Lung microvascular endothelial cell (primary cell): ENCODE measurements around the gene NKTR. TPM values are rescaled to one million over a fixed set of nuclear protein-coding genes. Genes with fewer than 3 reads are reported as not detected.
"Not testable (repeated sequence)": the region's sequence is repeated elsewhere in the genome, so short reads cannot be mapped to it uniquely, and the experiment has no call there.

Experiments
- DNase-seq, 2 donors: peaks; one replicate each; pipeline versions ENCODE4 v3.0.0 to v3.0.0-alpha.2; 2010; ENCODE audit warnings: low read depth in 2 of 2
- total RNA-seq: library from RNA; depleted of rRNA; stranded (reverse); fragments of >200 nt; gene quantifications from 2 replicates; pipeline ENCODE4 v1.2.1, GENCODE V29; 2014

Gene NKTR
- total RNA-seq: 27.0 and 46.0 TPM in 2 replicates

- DNase-seq: peak; percentile 98 to 99
Measured at GRCh38 chr3:42600111-42600957, at the start of gene NKTR. NKTR (plus strand) TSS chr3:42600686; CDS start chr3:42601007, 321 bp downstream.

- peak in 1 of 2 donors; percentile 73 for DNase-seq
Measured at GRCh38 chr3:42552830-42553229, 47.7 kb upstream of the NKTR start.

GRCh38 chr3:42556089-42556632 is 44.3 kb upstream of the NKTR start:
- peak; percentile 56 to 73 for DNase-seq

DNA sequence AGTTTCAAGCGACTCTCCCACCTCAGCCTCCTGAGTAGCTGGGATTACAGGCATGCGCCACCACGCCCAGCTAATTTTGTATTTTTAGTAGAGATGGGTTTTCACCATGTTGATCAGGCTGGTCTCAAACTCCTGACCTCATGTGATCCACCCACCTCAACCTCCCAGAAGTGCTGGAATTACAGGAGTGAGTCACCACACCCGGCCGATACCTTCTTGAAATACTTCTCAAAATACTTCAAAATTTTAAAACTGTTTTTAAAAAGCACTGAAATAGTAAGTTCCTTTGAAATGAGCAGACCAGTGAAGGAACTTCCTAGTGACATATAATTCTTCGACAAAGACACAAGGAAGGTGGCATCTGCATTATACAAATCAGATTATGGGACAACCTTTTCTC is 43.7 kb upstream of the NKTR start:
- not testable (repeated sequence) for DNase-seq

DNA sequence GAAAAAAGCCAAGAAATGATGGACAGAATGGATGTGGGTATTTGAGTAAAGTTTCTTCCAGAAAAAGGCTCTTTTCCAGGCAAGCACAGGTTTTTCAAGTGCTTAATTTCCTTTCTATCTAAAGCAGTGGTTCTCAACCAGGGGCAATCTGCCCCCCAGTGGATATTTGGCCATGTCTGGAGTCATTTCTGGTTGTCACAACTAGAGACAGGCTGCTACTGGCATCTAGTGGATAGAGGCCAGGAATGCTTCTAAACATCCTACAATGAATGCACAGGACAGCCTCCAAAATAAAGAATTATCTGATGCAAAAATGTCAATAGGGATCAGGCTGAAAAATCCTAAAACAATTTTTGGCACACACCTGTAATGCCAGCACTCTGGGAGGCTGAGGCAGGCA is 42.6 kb upstream of the NKTR start:
- peak in 1 of 2 donors; percentile 37 for DNase-seq

- no peak for DNase-seq
Measured at GRCh38 chr3:42562047-42562907, 38.2 kb upstream of the NKTR start.

- DNase-seq: no peak
Measured at GRCh38 chr3:42569593-42570142, 30.8 kb upstream of the NKTR start.

DNA sequence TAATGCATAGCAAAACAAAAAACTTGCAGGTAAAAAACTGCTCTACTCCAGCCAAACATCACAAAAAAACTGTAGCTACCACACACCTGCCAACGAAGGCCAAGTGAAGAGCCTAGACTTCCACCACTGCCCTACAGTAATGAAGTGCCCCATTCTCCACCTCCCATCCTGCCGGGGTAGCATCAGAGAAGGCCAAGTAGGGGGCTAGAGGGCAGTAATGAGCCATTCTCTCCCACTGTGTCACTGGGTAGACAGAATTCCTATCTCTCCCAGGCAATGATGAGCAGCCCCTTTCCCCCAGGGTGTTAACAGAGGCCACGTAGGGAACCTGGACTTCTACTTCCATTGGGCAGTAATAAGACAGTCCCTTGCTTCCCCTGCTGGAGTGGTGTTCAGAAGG is 28.2 kb upstream of the NKTR start:
- peak; percentile 59 to 72 for DNase-seq

DNA sequence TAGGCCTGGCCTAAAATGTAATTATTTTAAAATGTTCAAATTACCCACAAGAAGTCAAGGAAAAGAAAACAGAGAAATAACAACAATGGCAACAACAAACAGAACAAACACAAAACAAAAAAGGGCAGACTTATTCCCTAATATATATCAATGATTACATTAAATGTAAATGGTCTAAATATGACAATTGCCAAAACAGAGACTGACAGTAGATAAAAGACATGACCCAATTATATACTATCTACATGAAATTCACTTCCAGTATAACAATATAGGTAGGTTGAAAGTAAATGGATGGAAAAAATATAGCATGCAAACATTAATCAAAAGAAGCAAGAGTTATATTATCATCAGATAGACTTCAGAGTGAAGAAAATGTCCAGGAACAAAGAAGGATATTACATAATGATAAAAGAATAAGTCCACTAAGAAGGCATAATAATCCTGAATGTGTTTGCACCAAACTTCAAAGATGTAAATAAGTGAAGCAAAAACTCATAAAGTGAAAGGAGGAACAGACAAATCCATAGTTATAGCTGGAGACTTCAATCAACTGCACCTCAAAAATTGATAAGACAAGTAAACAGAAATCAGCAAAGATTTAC is 25.2 kb upstream of the NKTR start:
- DNase-seq: no peak

DNA sequence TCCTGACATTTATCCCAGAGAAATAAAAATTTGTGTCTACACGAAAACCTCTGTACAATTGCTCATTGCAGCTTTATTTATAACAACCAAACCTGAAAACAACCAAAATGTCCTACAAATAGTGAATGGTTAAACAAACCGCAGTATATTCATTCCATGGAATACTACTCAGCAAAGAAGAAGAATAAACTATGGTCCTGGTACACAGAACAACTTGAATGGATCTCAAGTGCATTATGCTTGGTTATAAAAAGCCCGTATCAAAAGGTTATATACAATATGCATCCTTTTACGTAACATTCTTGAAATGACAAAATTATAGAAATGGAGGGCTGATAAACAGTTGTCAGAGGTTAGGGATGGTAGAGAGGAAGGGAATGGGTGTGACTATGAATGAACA is 22.4 kb upstream of the NKTR start:
- DNase-seq: no peak

- DNase-seq: not testable (repeated sequence)
Measured at GRCh38 chr3:42579346-42579745, 21.1 kb upstream of the NKTR start.

- no peak for DNase-seq
Measured at GRCh38 chr3:42581400-42581708, 19.1 kb upstream of the NKTR start.

- DNase-seq: peak; percentile 93 to 94
Measured at GRCh38 chr3:42581709-42582473, 18.6 kb upstream of the NKTR start, which contains the start of gene SEC22C. SEC22C (minus strand) TSS chr3:42581967; CDS start chr3:42569046, 12,921 bp downstream.

GRCh38 chr3:42582474-42583070 is 17.9 kb upstream of the NKTR start:
- DNase-seq: no peak

DNA sequence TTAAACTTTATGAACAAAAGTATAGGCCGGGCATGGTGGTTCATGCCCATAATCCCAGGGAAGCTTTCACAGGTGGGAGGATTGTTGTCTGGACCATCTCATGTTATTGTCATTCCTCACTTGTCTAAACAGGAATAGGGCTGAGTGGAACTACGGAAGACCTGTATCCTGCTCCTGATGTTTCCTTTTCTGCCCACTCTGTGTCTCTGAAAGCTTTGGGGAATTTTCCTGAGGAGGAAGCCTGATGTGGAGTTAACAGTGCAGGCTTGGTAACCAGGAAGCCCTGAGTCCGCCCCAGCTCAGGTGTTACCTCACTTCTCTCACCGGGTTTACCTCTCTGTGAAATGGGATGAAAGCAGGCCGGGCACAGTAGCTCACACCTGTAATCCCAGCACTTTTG is 11.9 kb upstream of the NKTR start:
- DNase-seq: no peak

DNA sequence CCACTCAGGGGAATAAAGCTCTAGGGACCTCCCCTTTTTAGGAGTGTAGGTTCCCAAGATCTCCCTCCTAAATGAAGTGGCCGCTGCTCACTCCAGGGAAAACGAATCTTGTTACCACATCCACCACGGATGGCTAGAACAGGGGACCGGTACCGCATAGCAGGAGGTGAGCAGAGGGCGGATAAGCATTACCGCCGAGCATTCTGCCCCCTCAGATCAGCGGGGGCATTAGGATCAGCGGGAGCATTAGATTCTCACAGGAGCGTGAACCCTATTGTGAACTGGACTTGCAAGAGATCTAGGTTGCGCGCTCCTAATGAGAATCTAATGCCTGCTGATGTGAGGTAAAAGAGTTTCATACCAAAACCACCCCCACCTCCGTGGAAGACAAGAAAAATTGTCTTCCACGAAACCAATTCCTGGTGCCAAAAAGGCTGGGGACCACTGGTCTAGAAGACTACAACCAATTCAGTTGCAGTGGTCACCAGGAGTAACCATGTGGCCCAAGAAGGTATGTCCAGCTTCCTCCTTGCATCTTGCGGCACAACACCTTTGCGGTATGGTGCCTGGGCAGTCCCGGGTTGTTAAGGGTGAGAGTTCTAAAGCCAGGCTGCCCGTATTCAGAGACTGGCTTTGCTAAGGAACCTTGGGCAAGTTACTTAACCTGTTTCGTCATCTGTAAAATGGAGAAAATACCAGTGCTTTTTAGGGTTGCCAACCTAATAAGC is 10.9 kb upstream of the NKTR start:
- DNase-seq: no peak

GRCh38 chr3:42590989-42591756 is 9.3 kb upstream of the NKTR start:
- peak in 1 of 2 donors; percentile 39 for DNase-seq

- DNase-seq: peak in 1 of 2 donors; percentile 58
Measured at GRCh38 chr3:42591811-42592210, 8.7 kb upstream of the NKTR start.

DNA sequence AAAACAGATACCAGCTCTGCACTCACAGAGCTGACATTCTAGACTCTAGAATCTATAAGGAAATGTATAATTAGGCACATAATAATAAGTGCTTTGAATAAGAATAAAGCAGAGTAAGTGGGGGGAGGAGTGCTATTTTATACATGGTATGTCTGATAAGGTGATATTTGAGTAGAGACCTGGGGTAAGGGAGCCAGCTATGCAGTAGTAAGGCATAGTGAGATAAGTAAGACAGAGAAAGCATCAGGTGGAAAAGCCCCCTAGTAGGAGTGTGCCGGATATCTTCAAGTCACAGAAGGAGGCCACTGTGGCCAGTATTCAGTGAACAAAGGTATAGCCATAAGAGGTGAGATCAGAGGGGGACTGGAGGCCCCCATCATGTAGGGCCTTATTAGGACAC is 6.9 kb upstream of the NKTR start:
- no peak for DNase-seq
